NT2/D1 (cell line): ENCODE measurements around the gene KCNJ10.

ENCODE experiments used
- DNase-seq: peaks from one replicate; pipeline ENCODE4 v3.0.0-alpha.2; 2011; ENCODE audit warnings: low read depth, low spot score
- H3K27me3 ChIP-seq: 2 replicates; pipeline ENCODE4 v1.6.0; 2011; ENCODE audit warnings: mild to moderate bottlenecking; ENCODE audit not compliant: insufficient read length, insufficient read depth
- H3K36me3 ChIP-seq: 2 replicates; pipeline ENCODE4 v1.6.1; 2011; ENCODE audit warnings: mild to moderate bottlenecking, low read length, mixed read lengths; ENCODE audit not compliant: insufficient read depth, insufficient read length
- H3K4me1 ChIP-seq: 2 replicates; pipeline ENCODE4 v1.5.1; 2011; ENCODE audit not compliant: insufficient read depth, insufficient read length
- H3K4me3 ChIP-seq: 2 replicates; pipeline ENCODE4 v1.5.1; 2011; ENCODE audit warnings: low read depth; ENCODE audit not compliant: insufficient read length
- H3K9ac ChIP-seq: 2 replicates; pipeline ENCODE4 v1.6.0; 2011; ENCODE audit warnings: low read depth; ENCODE audit not compliant: insufficient read length
- H3K9me3 ChIP-seq: 2 replicates; pipeline ENCODE4 v1.5.1; 2011; ENCODE audit warnings: mild to moderate bottlenecking, low read length; ENCODE audit not compliant: insufficient read depth
- SUZ12 ChIP-seq: IDR thresholded peaks from 2 replicates; pipeline ENCODE4 v1.6.1; 2011; ENCODE audit not compliant: insufficient read length, insufficient read depth; ENCODE audit errors: extremely low read depth
- YY1 ChIP-seq: IDR thresholded peaks from 2 replicates; pipeline ENCODE4 v1.6.1; 2011; ENCODE audit not compliant: insufficient read length, insufficient read depth
- ZNF274 ChIP-seq: IDR thresholded peaks from 2 replicates; pipeline ENCODE4 v1.6.1; 2011; ENCODE audit warnings: mild to moderate bottlenecking, low read depth, low read length

KCNJ10 gene

DNA sequence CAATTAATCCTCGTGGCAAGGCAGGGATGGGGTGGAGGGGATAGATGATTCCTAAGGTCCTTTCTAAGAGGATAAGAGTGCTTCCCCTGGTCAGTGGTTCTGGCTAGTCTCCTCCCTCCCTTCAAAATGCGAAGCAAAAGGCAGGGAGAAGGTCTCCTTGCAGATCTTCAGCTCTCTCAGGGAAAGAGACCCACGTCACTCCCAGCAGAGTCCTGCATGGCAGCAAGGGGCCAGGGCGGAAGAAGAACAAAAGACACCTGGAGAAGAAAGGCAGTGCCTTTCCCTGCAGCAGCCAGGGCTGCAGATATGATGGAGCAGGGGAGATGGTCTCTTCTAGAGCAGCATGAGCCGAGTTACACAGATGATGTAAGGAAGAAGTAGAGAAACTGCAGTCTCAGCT lies 86.3 kb downstream of the KCNJ10 start:
- Histone ChIP-seq H3K27me3 (no peaks in the 10 kb centered on the region), H3K4me3 (no peak overlapping the region), H3K4me1 (no peaks in the 10 kb centered on the region), H3K36me3 (no peaks in the 10 kb centered on the region), H3K9me3 (no peaks in the 10 kb centered on the region), H3K9ac (no peak overlapping the region)
- no peak for DNase-seq
- no peak for TF ChIP-seq YY1
- TF ChIP-seq ZNF274, result no peak
- TF ChIP-seq SUZ12, result no peak

DNA sequence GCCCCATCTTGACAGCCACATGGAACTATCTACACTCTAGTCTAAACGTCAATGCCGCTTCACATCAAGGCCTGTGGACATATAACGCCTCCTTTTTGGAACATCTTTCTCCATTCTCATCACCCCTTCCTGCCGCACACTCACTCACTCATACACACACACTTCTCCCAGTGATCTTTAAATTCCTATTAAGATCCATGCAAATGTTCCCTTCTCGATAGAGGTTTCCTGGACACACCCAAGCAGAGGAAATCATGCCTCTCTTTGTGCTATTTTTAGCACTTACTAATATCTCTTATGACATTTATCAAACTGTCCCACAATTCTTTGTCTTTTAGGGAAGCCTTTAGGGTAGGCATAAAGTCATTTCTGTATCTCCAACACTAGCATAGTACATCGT lies 87.7 kb downstream of the KCNJ10 start:
- Histone ChIP-seq H3K36me3 (no peaks in the 10 kb centered on the region), H3K4me1 (no peaks in the 10 kb centered on the region), H3K4me3 (no peak overlapping the region), H3K9me3 (no peaks in the 10 kb centered on the region), H3K9ac (no peak overlapping the region), H3K27me3 (no peaks in the 10 kb centered on the region)
- no peak for DNase-seq
- no peak for TF ChIP-seq YY1
- no peak for TF ChIP-seq SUZ12
- no peak for TF ChIP-seq ZNF274

DNA sequence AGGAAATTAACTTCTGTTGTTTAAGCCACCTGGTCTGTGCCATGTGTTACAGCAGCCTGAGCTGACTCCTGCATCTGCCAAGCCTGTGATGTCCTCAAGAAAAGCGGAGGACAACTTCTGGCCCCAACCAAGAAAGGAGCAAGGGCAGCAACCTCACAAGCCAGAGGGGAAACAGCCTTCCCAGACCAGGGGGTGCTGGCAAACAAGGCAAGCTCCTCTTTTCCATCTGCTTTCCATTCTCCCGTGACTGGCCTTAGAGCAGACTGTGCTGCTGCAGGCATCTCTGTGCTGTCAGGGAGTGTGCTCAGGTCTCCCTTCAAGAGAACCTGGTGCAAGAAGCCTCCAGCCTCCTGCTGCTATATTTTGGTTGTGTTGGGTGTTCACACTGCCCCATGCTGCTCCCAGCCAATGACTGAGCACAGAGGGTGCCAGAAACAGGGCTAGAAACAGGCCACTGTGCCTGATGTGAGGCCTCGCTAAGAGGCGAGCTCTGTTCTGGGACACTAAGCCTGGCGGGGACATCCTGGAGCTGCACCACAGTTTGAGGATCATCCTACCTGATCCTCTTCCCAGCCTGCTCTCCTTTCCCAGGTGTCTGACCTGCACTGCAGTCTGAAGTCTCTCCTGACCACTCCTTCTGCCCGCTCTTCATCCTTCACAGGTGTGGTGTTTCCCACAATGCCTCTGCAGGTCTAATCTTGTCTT lies 88.5 kb downstream of the KCNJ10 start:
- H3K4me1 ChIP-seq, result no peaks in the 10 kb centered on the region
- TF ChIP-seq YY1 (no peak), SUZ12 (no peak), ZNF274 (no peak)

DNA sequence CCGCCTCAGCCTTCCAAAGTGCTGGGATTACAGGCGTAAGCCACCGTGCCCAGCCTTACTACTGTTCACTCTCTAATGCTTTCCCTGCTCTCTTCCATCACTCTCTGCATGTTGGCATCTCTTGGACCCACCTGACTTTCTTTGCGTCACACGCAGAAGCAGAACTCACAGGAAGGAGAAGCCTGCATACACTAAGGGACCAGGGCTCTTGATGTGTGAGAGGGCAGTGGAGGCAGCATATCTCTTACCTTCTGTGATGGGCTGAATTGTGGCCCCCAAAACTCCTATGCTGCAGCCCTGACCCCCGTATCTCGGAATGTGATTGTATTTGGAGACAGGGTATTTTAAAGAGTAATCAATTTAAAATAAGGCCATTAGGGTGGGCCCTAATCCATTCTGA lies 89.2 kb downstream of the KCNJ10 start:
- H3K36me3 ChIP-seq, result no peaks in the 10 kb centered on the region
- H3K9ac ChIP-seq, result no peak overlapping the region
- H3K4me1 ChIP-seq, result no peaks in the 10 kb centered on the region
- no peak for TF ChIP-seq ZNF274
- TF ChIP-seq YY1, result no peak
- no peak for TF ChIP-seq SUZ12
- peaks cover under 1% of the 10 kb centered on the region for H3K27me3 ChIP-seq
- no peak overlapping the region for H3K4me3 ChIP-seq
- no peak for DNase-seq
- no peaks in the 10 kb centered on the region for H3K9me3 ChIP-seq

More for the DNA sequence above, 88.5 kb downstream of the KCNJ10 start:
- DNase-seq, result no peak
- Histone ChIP-seq H3K27me3 (no peaks in the 10 kb centered on the region), H3K36me3 (no peaks in the 10 kb centered on the region), H3K4me3 (no peak overlapping the region), H3K9ac (no peak overlapping the region), H3K9me3 (no peaks in the 10 kb centered on the region)

DNA sequence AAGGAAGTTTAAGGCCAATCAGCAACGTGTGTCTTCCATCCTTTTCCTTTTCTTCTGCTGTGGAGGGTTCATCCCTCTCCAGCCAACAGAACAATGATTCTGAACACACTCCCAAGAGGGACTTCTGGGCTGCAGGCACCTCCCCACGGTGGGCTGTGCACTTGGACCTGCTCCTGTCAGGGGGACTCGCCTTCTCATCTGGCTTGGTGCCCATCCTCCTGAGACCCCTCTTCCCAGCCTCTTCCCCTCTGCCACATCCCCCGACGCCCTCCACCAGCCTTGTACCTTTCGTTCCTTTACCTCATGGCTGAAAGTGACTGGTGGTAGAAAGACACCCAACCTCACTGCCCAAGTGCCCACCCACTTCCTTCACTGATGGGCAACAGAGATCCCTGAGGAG lies 89.9 kb downstream of the KCNJ10 start:
- no peaks in the 10 kb centered on the region for H3K9me3 ChIP-seq
- peaks cover 6% of the 10 kb centered on the region for H3K27me3 ChIP-seq
- no peak for DNase-seq
- no peak overlapping the region for H3K4me3 ChIP-seq
- no peaks in the 10 kb centered on the region for H3K36me3 ChIP-seq
- no peak overlapping the region for H3K9ac ChIP-seq
- no peaks in the 10 kb centered on the region for H3K4me1 ChIP-seq
- TF ChIP-seq ZNF274 (no peak), SUZ12 (no peak), YY1 (no peak)

DNA sequence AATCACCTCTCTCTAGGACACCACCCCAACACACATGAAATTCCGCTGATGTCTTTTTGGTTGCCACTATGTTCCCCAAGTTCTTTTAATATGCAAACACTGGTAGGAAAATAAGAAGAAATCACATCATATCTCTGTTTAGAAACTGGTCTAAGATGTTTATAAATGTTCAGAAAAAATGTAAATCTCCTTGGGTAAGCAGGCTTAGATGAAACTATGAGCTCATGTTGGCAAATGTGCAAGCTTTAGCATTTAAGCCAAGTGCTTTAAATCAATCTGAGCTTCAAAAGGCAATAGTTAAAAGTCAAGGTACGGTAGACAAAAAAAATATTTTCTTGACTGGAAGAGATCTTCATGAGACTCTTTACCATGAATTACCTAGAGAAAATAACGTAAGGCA lies 90.7 kb downstream of the KCNJ10 start:
- TF ChIP-seq SUZ12, result no peak
- TF ChIP-seq YY1, result no peak
- TF ChIP-seq ZNF274, result no peak
- H3K9ac ChIP-seq, result no peak overlapping the region

DNA sequence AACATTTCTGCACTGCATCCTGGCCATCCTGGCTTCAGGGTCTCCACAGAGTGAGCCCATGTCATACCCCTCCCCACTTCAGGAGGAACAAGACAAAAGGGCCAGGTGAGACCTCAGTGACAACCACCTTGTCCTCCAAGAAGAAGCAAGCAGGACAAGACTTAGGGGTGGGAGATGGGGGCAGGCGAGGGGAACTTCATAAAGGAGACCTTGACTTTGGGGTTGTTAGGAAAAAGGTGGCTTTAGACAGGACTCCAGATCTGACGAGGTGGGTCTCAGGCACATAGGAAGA lies 91.9 kb downstream of the KCNJ10 start:
- Histone ChIP-seq H3K9ac (no peak overlapping the region), H3K4me3 (no peak overlapping the region), H3K4me1 (no peaks in the 10 kb centered on the region), H3K27me3 (peaks cover 17% of the 10 kb centered on the region), H3K36me3 (no peaks in the 10 kb centered on the region), H3K9me3 (no peaks in the 10 kb centered on the region)
- no peak for TF ChIP-seq YY1
- no peak for TF ChIP-seq ZNF274
- TF ChIP-seq SUZ12, result no peak
- DNase-seq, result no peak

More for the DNA sequence above, 90.7 kb downstream of the KCNJ10 start:
- no peak for DNase-seq
- no peaks in the 10 kb centered on the region for H3K36me3 ChIP-seq
- H3K9me3 ChIP-seq, result no peaks in the 10 kb centered on the region
- peaks cover 11% of the 10 kb centered on the region for H3K27me3 ChIP-seq
- no peaks in the 10 kb centered on the region for H3K4me1 ChIP-seq
- H3K4me3 ChIP-seq, result no peak overlapping the region
